ENCODE measurements around the gene DRD4.

- no peak for TF ChIP-seq CTCF (IDR thresholded peaks at IDR 0.05)
- no peak for TF ChIP-seq EZH2 (IDR thresholded peaks at IDR 0.05; ENCODE audit: borderline replicate concordance, insufficient read depth, low read depth, low read length, poor library complexity, severe bottlenecking)
These were observed 49.5 kb upstream of the DRD4 start for GRCh38 chr11:587546-587945.

Data from B cell (primary cell).